HepG2 (cell line): ENCODE measurements around the gene PRDM11. TPM values are rescaled to one million over a fixed set of nuclear protein-coding genes. Genes with fewer than 3 reads are reported as not detected.

Experiments
- ATAC-seq: fragments of 200-7000 bp; cut with Tn5 transposase; 3 replicates; pipeline ENCODE4 v1.9.1; 2020; ENCODE audit warnings: mild to moderate bottlenecking, moderate library complexity
- BruUV-seq: library from RNA; stranded (reverse); fragments of 400-500 nt; replicated peaks from 2 replicates; lab custom pipeline; 2021; lab: Mats Ljungman, UMichigan
- CTCF ChIA-PET: fragments of 300-600 bp; formaldehyde crosslinking; extraction: SDS; loops from one replicate; lab custom pipeline; 2021; ENCODE audit warnings: low total read pairs, inconsistent platforms, low intra/inter-chr PET ratio; lab: Yijun Ruan, JAX
- POLR2A ChIA-PET: fragments of 350-600 bp; sonication (Branson Sonifier 250); formaldehyde crosslinking; loops from one replicate; lab custom pipeline; 2020; ENCODE audit warnings: antibody characterized with exemption, inconsistent platforms; lab: Yijun Ruan, JAX
- DNase-seq: peaks from one replicate; pipeline ENCODE4 v3.0.0-alpha.2; 2015; ENCODE audit warnings: low spot score
- FAIRE-seq: peaks from 3 replicates; lab custom pipeline; 2011; peaks lifted over from hg19 to GRCh38; lab: Jason Lieb, UNC
- H2AFZ ChIP-seq: one replicate; pipeline ENCODE4 v1.6.1; 2011; ENCODE audit warnings: low read length, inconsistent platforms
- H3K27ac ChIP-seq: fragments of 300-600 bp; 3 replicates; pipeline ENCODE4 v1.8.0; 2011; ENCODE audit warnings: mixed run types, mild to moderate bottlenecking, mixed read lengths, low read length, inconsistent platforms; ENCODE audit not compliant: insufficient read depth; ENCODE audit errors: extremely low read length
- H3K27me3 ChIP-seq, 2 experiments: fragments of 200-600 bp in 1 of 2; 2 replicates in 1 of 2; 3 replicates in 1 of 2; pipeline versions ENCODE4 v1.6.0 to v1.8.0; 2011; ENCODE audit warnings: low read length in 2 of 2, mild to moderate bottlenecking in 2 of 2, moderate library complexity in 2 of 2, inconsistent platforms in 1 of 2; ENCODE audit not compliant: insufficient read depth in 2 of 2, control insufficient read depth in 1 of 2
- H3K36me3 ChIP-seq, 2 experiments: fragments of 200-600 bp in 1 of 2; replicated peaks in 1 of 2; 2 replicates in 1 of 2; 3 replicates in 1 of 2; pipeline versions ENCODE4 v1.5.1 to v1.8.0; 2011; ENCODE audit warnings: low read length in 2 of 2, inconsistent platforms in 1 of 2; ENCODE audit not compliant: insufficient read depth in 2 of 2, control insufficient read depth in 1 of 2
- H3K4me1 ChIP-seq: 2 replicates; pipeline ENCODE4 v1.5.1; 2012; ENCODE audit warnings: low read length, inconsistent platforms; ENCODE audit not compliant: insufficient read depth
- H3K4me2 ChIP-seq: 2 replicates; pipeline ENCODE4 v1.6.0; 2011; ENCODE audit warnings: low read depth, low read length, inconsistent platforms
- H3K4me3 ChIP-seq, 3 experiments: fragments of 200-600 bp in 1 of 3; sonication (generic), shearing (Covaris generic) in 1 of 3; replicated peaks in 1 of 3; 2 replicates each; pipeline ENCODE4 v1.5.1; 2011 to 2016; ENCODE audit warnings: low read length in 3 of 3, inconsistent platforms in 2 of 3, low read depth in 2 of 3, mild to moderate bottlenecking in 2 of 3, control low read depth in 1 of 3, mixed read lengths in 1 of 3; ENCODE audit not compliant: insufficient read depth in 1 of 3
- H3K79me2 ChIP-seq: one replicate; pipeline ENCODE4 v1.6.1; 2011; ENCODE audit warnings: low read length, inconsistent platforms; ENCODE audit not compliant: insufficient read depth
- H3K9ac ChIP-seq: 2 replicates; pipeline ENCODE4 v1.6.0; 2011; ENCODE audit warnings: mild to moderate bottlenecking, low read depth, low read length, inconsistent platforms; ENCODE audit not compliant: insufficient read depth
- H3K9me3 ChIP-seq: 2 replicates; pipeline ENCODE4 v1.5.1; 2012; ENCODE audit warnings: mild to moderate bottlenecking, low read length
- H4K20me1 ChIP-seq: 2 replicates; pipeline ENCODE4 v1.6.0; 2011; ENCODE audit warnings: inconsistent platforms, mild to moderate bottlenecking, low read length, moderate library complexity; ENCODE audit not compliant: insufficient read depth
- MYC ChIP-seq: sonication (generic); formaldehyde crosslinking; IDR thresholded peaks from 2 replicates; pipeline ENCODE4 v1.9.0; 2021; ENCODE audit warnings: missing genetic modification reagents, borderline replicate concordance
- NR0B2 ChIP-seq: sonication (generic); formaldehyde crosslinking; IDR thresholded peaks from 2 replicates; pipeline ENCODE4 v1.4.0; 2020; ENCODE audit warnings: mild to moderate bottlenecking, missing genetic modification reagents
- RBAK ChIP-seq: sonication (generic); formaldehyde crosslinking; IDR thresholded peaks from 2 replicates; pipeline ENCODE4 v1.5.1; 2020; ENCODE audit warnings: mild to moderate bottlenecking, missing genetic modification reagents
- ZNF12 ChIP-seq: sonication (generic); formaldehyde crosslinking; IDR thresholded peaks from 2 replicates; pipeline ENCODE4 v1.5.0; 2020; ENCODE audit warnings: missing genetic modification reagents
- ZNF414 ChIP-seq: sonication (generic); formaldehyde crosslinking; IDR thresholded peaks from 2 replicates; pipeline ENCODE4 v1.5.0; 2020; ENCODE audit warnings: missing genetic modification reagents
- WGBS: methylation state at CpG from one replicate; pipeline ENCODE4 v1.1.6; 2017; ENCODE audit warnings: low lambda C conversion rate; 5-methylcytosine and 5-hydroxymethylcytosine counted together
- in situ Hi-C: cut with HindIII; loops from 2 replicates; pipeline ENCODE4 v1.10.0; 2017; ENCODE audit warnings: low pct_unique_long_range_greater_than_20kb; ENCODE audit not compliant: extremely low pct_ligation_motif_present
- intact Hi-C: fragments of 100-400 bp; cut with micrococcal nuclease; formaldehyde crosslinking; loops from one replicate; pipeline ENCODE4 v1.10.0; 2022; ENCODE audit not compliant: unreplicated experiment
- polyA plus RNA-seq, 8 experiments: library from polyadenylated mRNA; depleted of rRNA in 3 of 8; stranded (reverse) in 7 of 8; unstranded in 1 of 8; fragments of >200 nt; fragmentation: Illumina TruSeq in 4 of 8; extraction: Trizol in 4 of 8; gene quantifications; 2 replicates each; pipeline versions ENCODE4 v1.2.1 to v1.2.3, GENCODE V29; 2011 to 2016; ENCODE audit warnings: low read depth in 4 of 8, missing spikeins in 1 of 8, mixed read lengths in 1 of 8; ENCODE audit not compliant: insufficient read depth in 1 of 8
- total RNA-seq, 5 experiments: library from RNA; depleted of rRNA; stranded (reverse); fragments of >200 nt; fragmentation: Illumina TruSeq; extraction: Trizol; gene quantifications; 2 replicates each; pipeline ENCODE4 v1.2.3, GENCODE V29; 2016; ENCODE audit warnings: low read depth in 1 of 5

Gene PRDM11
- total and polyA plus RNA-seq, 2 of the 13 experiments (the other 11 are each of a cell fraction or from before 2014, with no cell fraction given): 3.4 to 4.7 TPM

- no peaks in the 10 kb centered on the region for H3K9me3 ChIP-seq
- H3K4me1 ChIP-seq: peaks cover 24% of the 10 kb centered on the region
- FAIRE-seq: no peak
- no peaks in the 10 kb centered on the region for H4K20me1 ChIP-seq
- in situ Hi-C loops (no loop called here), intact Hi-C loops (loop anchor here (2.0 kb wide), 1 partner anchor 33 kb away; no protein-coding TSS in a partner anchor)
- no peaks in the 10 kb centered on the region for H3K36me3 ChIP-seq
- POLR2A ChIA-PET: interaction anchor here (1.9 kb wide), 1 partner anchor 33 kb away, joined by 9 read pairs; no protein-coding TSS in a partner anchor
- CTCF ChIA-PET: no interaction called here
- TF ChIP-seq NR0B2 (CRISPR knock-in tag) (no peak), ZNF414 (CRISPR knock-in tag) (0 out of 2 replicates have a peak, but pooled peaks have one; percentile 1)
- H3K4me3 ChIP-seq: peak overlapping the region; percentile 67 to 82 (median 79)
- H3K9ac ChIP-seq: peak overlapping the region; percentile 74
- 73% methylated on average over 11 of the region's 12 CpGs for WGBS
- no peak for DNase-seq
- H3K27ac ChIP-seq: peak overlapping the region; percentile 56
- peaks cover 2 to 25% of the 10 kb centered on the region in 2 experiments; a peak in 3 of 5 replicates for H3K27me3 ChIP-seq
- H3K79me2 ChIP-seq: peaks cover 16% of the 10 kb centered on the region
- H2AFZ ChIP-seq: no peak overlapping the region
- no peak for ATAC-seq
- peak overlapping the region; percentile 99 for H3K4me2 ChIP-seq
- TSS peak; percentile 51 for BruUV-seq
These were observed 1.6 kb downstream of the PRDM11 start for GRCh38 chr11:45147891-45148675.

GRCh38 chr11:45149483-45150056 lies 3.1 kb downstream of the PRDM11 start:
- Histone ChIP-seq H3K79me2 (peaks cover 17% of the 10 kb centered on the region), H3K4me2 (no peak overlapping the region), H3K9me3 (no peaks in the 10 kb centered on the region), H3K4me1 (peaks cover 26% of the 10 kb centered on the region), H4K20me1 (no peaks in the 10 kb centered on the region), H3K27me3 (peaks cover 0 to 11% of the 10 kb centered on the region in 2 experiments; a peak in 2 of 5 replicates), H2AFZ (no peak overlapping the region), H3K9ac (no peak overlapping the region), H3K4me3 (no peak overlapping the region), H3K36me3 (no peaks in the 10 kb centered on the region), H3K27ac (no peak overlapping the region)
- POLR2A ChIA-PET: no interaction called here
- TF ChIP-seq MYC (CRISPR knock-in tag) (no peak), RBAK (CRISPR knock-in tag) (peak; percentile 86), ZNF12 (CRISPR knock-in tag) (peak; percentile 99)
- in situ Hi-C loops (no loop called here), intact Hi-C loops (no loop called here)
- CTCF ChIA-PET: no interaction called here
- DNase-seq (no peak), ATAC-seq (no peak), FAIRE-seq (no peak)
- no TSS peak for BruUV-seq
- 68% methylated on average over 7 of the region's 8 CpGs for WGBS
